Nephron progenitor cell (in vitro differentiated cells): ENCODE measurements around the gene ANXA2.

ENCODE experiments used
- DNase-seq: peaks from one replicate; pipeline ENCODE4 v3.0.0; 2021
- H3K27ac Mint-ChIP-seq: 2 replicates; pipeline ENCODE4 v1.8.0; 2021; ENCODE audit warnings: mild to moderate bottlenecking, moderate library complexity, mixed read lengths
- H3K27me3 Mint-ChIP-seq: 2 replicates; pipeline ENCODE4 v1.8.0; 2021; ENCODE audit warnings: mild to moderate bottlenecking, low read depth, mixed read lengths; ENCODE audit not compliant: poor library complexity
- H3K36me3 Mint-ChIP-seq: 2 replicates; pipeline ENCODE4 v1.8.0; 2021; ENCODE audit warnings: low read depth, mixed read lengths
- H3K4me1 Mint-ChIP-seq: 2 replicates; pipeline ENCODE4 v1.8.0; 2021; ENCODE audit warnings: mixed read lengths
- H3K4me3 Mint-ChIP-seq: 2 replicates; pipeline ENCODE4 v1.8.0; 2021; ENCODE audit warnings: mild to moderate bottlenecking, moderate library complexity, mixed read lengths
- H3K9me3 Mint-ChIP-seq: 2 replicates; pipeline ENCODE4 v1.8.0; 2021; ENCODE audit warnings: mild to moderate bottlenecking, moderate library complexity, mixed read lengths
- CTCF ChIP-seq: fragments of 200-600 bp; sonication (generic); IDR thresholded peaks from 2 replicates; pipeline ENCODE4 v1.5.0; 2021; ENCODE audit warnings: antibody characterized with exemption

Gene ANXA2

GRCh38 chr15:60373327-60373726 is 24.5 kb downstream of the ANXA2 start:
- H3K36me3 Mint-ChIP-seq, result peaks cover 31% of the 10 kb centered on the region
- peaks cover 5% of the 10 kb centered on the region for H3K27me3 Mint-ChIP-seq
- no peak for TF ChIP-seq CTCF
- no peak overlapping the region for H3K4me3 Mint-ChIP-seq
- H3K4me1 Mint-ChIP-seq, result peaks cover 68% of the 10 kb centered on the region
- peaks cover 9% of the 10 kb centered on the region for H3K9me3 Mint-ChIP-seq
- peak overlapping the region; percentile 98 for H3K27ac Mint-ChIP-seq
- DNase-seq, result no peak

- Mint-ChIP-seq H3K27me3 (peaks cover 5% of the 10 kb centered on the region), H3K9me3 (peaks cover 10% of the 10 kb centered on the region), H3K36me3 (peaks cover 32% of the 10 kb centered on the region), H3K4me1 (peaks cover 68% of the 10 kb centered on the region), H3K4me3 (no peak overlapping the region), H3K27ac (peak overlapping the region; percentile 98)
- no peak for TF ChIP-seq CTCF
- no peak for DNase-seq
Measured at GRCh38 chr15:60372756-60373155, 25.0 kb downstream of the ANXA2 start.

GRCh38 chr15:60372227-60372626 is 25.6 kb downstream of the ANXA2 start:
- peaks cover 10% of the 10 kb centered on the region for H3K9me3 Mint-ChIP-seq
- DNase-seq, result no peak
- H3K27ac Mint-ChIP-seq, result no peak overlapping the region
- H3K27me3 Mint-ChIP-seq, result peaks cover 5% of the 10 kb centered on the region
- no peak overlapping the region for H3K4me3 Mint-ChIP-seq
- TF ChIP-seq CTCF, result no peak
- peaks cover 66% of the 10 kb centered on the region for H3K4me1 Mint-ChIP-seq
- peaks cover 31% of the 10 kb centered on the region for H3K36me3 Mint-ChIP-seq

- Mint-ChIP-seq H3K36me3 (peaks cover 27% of the 10 kb centered on the region), H3K4me3 (no peak overlapping the region), H3K9me3 (peaks cover 11% of the 10 kb centered on the region), H3K27ac (peak overlapping the region; percentile 79), H3K4me1 (peaks cover 58% of the 10 kb centered on the region), H3K27me3 (peaks cover 5% of the 10 kb centered on the region)
- no peak for TF ChIP-seq CTCF
- no peak for DNase-seq
Measured at GRCh38 chr15:60371175-60372051, 26.4 kb downstream of the ANXA2 start.

- DNase-seq, result no peak
- peaks cover 31% of the 10 kb centered on the region for H3K36me3 Mint-ChIP-seq
- H3K27me3 Mint-ChIP-seq, result peaks cover 2% of the 10 kb centered on the region
- no peak for TF ChIP-seq CTCF
- peaks cover 14% of the 10 kb centered on the region for H3K9me3 Mint-ChIP-seq
- H3K4me1 Mint-ChIP-seq, result peaks cover 52% of the 10 kb centered on the region
- no peak overlapping the region for H3K4me3 Mint-ChIP-seq
- peak overlapping the region; percentile 23 for H3K27ac Mint-ChIP-seq
Measured at GRCh38 chr15:60370869-60371136, 27.0 kb downstream of the ANXA2 start.
